Uterus (tissue), 4 donors: ENCODE data around the gene DISP3. TPM values are rescaled to one million over a fixed set of nuclear protein-coding genes. Genes with fewer than 3 reads are reported as not detected.

Experiments used
- DNase-seq, 2 donors: peaks; one replicate each; pipeline ENCODE4 v3.0.0-alpha.2; 2019 to 2020
- H3K27ac ChIP-seq, 2 donors: fragments of 200-600 bp; sonication (generic); 1 replicate in 1 of 2; 2 replicates in 1 of 2; pipeline ENCODE4 v1.5.1; 2016 to 2018
- H3K27me3 ChIP-seq, 2 donors: fragments of 200-600 bp; sonication (generic); one replicate each; pipeline ENCODE4 v1.5.1; 2018 to 2019; ENCODE audit warnings: control low read depth in 1 of 2
- H3K36me3 ChIP-seq, 2 donors: fragments of 200-600 bp; sonication (generic); one replicate each; pipeline ENCODE4 v1.5.1; 2019; ENCODE audit warnings: control low read depth in 1 of 2
- H3K4me1 ChIP-seq, 2 donors: fragments of 200-600 bp; sonication (generic); one replicate each; pipeline ENCODE4 v1.5.1; 2018 to 2019; ENCODE audit warnings: control low read depth in 1 of 2
- H3K4me3 ChIP-seq, 2 donors: fragments of 200-600 bp; sonication (generic); 1 replicate in 1 of 2; 2 replicates in 1 of 2; pipeline ENCODE4 v1.5.1; 2018 to 2019; ENCODE audit warnings: mild to moderate bottlenecking in 1 of 2
- H3K9me3 ChIP-seq, 2 donors: fragments of 200-600 bp; sonication (generic); one replicate each; pipeline ENCODE4 v1.5.1; 2019; ENCODE audit warnings: control low read depth in 1 of 2
- CTCF ChIP-seq, 4 experiments: fragments of 200-600 bp in 2 of 4; fragments of 450-650 bp in 2 of 4; sonication (generic) in 2 of 4; IDR thresholded peaks; one replicate each; pipeline ENCODE4 v1.5.1; 2016 to 2019; ENCODE audit warnings: antibody characterized with exemption in 4 of 4, mild to moderate bottlenecking in 2 of 4, moderate library complexity in 1 of 4
- POLR2A ChIP-seq, 2 donors: fragments of 450-650 bp; IDR thresholded peaks; one replicate each; pipeline ENCODE4 v1.6.1; 2016; ENCODE audit warnings: antibody characterized with exemption in 2 of 2, mild to moderate bottlenecking in 1 of 2, moderate library complexity in 1 of 2
- intact Hi-C: fragments of 100-400 bp; cut with DNase I; formaldehyde crosslinking; loops from one replicate; pipeline ENCODE4 v1.15.1; 2023; ENCODE audit warnings: low total_unique reads
- total RNA-seq, 4 donors: library from RNA; depleted of rRNA in 3 of 4; stranded (reverse); fragments of >200 nt in 3 of 4; gene quantifications; one replicate each; pipeline versions ENCODE4 v1.1.0 to v1.2.4, GENCODE V29; 2014 to 2023
- donor health status: DM: yes; HTN: yes; CAD: no.

Gene DISP3
- total RNA-seq, 4 donors from 2014 or later, result 0.09 to 0.90 TPM; not detected in 2

- Histone ChIP-seq H3K9me3 (no peaks in the 10 kb centered on the region), H3K4me1 (no peaks in the 10 kb centered on the region), H3K27ac (no peak overlapping the region), H3K4me3 (no peak overlapping the region), H3K36me3 (no peaks in the 10 kb centered on the region), H3K27me3 (no peaks in the 10 kb centered on the region)
- intact Hi-C loops, result no loop called here
- TF ChIP-seq POLR2A (IDR thresholded peaks at IDR 0.05), result no peak
- no peak for TF ChIP-seq CTCF (IDR thresholded peaks at IDR 0.05)
- no peak for DNase-seq
Observed at GRCh38 chr1:11519629-11520031, 40.7 kb downstream of the DISP3 start.

- H3K9me3 ChIP-seq, result no peaks in the 10 kb centered on the region
- no peak overlapping the region for H3K4me3 ChIP-seq
- no peak for DNase-seq
- intact Hi-C loops, result no loop called here
- no peaks in the 10 kb centered on the region for H3K4me1 ChIP-seq
- TF ChIP-seq CTCF (IDR thresholded peaks at IDR 0.05) (no peak), POLR2A (IDR thresholded peaks at IDR 0.05) (no peak)
- no peak overlapping the region for H3K27ac ChIP-seq
- H3K36me3 ChIP-seq, result no peaks in the 10 kb centered on the region
- no peaks in the 10 kb centered on the region for H3K27me3 ChIP-seq
Observed at GRCh38 chr1:11520531-11521233, 41.7 kb downstream of the DISP3 start.

GRCh38 chr1:11521582-11522399 is 42.8 kb downstream of the DISP3 start:
- DNase-seq, result no peak
- H3K9me3 ChIP-seq, result no peaks in the 10 kb centered on the region
- intact Hi-C loops, result no loop called here
- no peak overlapping the region for H3K27ac ChIP-seq
- H3K4me3 ChIP-seq, result no peak overlapping the region
- H3K4me1 ChIP-seq, result no peaks in the 10 kb centered on the region
- H3K27me3 ChIP-seq, result no peaks in the 10 kb centered on the region
- TF ChIP-seq POLR2A (IDR thresholded peaks at IDR 0.05) (no peak), CTCF (IDR thresholded peaks at IDR 0.05) (no peak)
- H3K36me3 ChIP-seq, result no peaks in the 10 kb centered on the region

- no peaks in the 10 kb centered on the region for H3K27me3 ChIP-seq
- H3K9me3 ChIP-seq, result no peaks in the 10 kb centered on the region
- no peak overlapping the region for H3K4me3 ChIP-seq
- no peaks in the 10 kb centered on the region for H3K36me3 ChIP-seq
- DNase-seq, result no peak
- no peak overlapping the region for H3K27ac ChIP-seq
- no peak for TF ChIP-seq POLR2A (IDR thresholded peaks at IDR 0.05)
- no peak for TF ChIP-seq CTCF (IDR thresholded peaks at IDR 0.05)
- intact Hi-C loops, result no loop called here
- no peaks in the 10 kb centered on the region for H3K4me1 ChIP-seq
Observed at GRCh38 chr1:11522400-11523235, 43.7 kb downstream of the DISP3 start.
